OCI-LY7 (cell line): ENCODE results near the gene WNT11. TPM values are rescaled to one million over a fixed set of nuclear protein-coding genes. Genes with fewer than 3 reads are reported as not detected.

Source experiments
- BruUV-seq: library from RNA; stranded (reverse); fragments of 400-500 nt; replicated peaks from 2 replicates; lab custom pipeline; 2021; lab: Mats Ljungman, UMichigan
- CTCF ChIA-PET: fragments of 300-600 bp; sonication (Branson Sonifier 250); formaldehyde crosslinking; loops from one replicate; lab custom pipeline; 2022; ENCODE audit warnings: antibody characterized with exemption; ENCODE audit not compliant: unreplicated experiment; lab: Charles Lee
- POLR2A ChIA-PET: fragments of 300-600 bp; sonication (Branson Sonifier 250); formaldehyde crosslinking; loops from one replicate; lab custom pipeline; 2022; ENCODE audit warnings: antibody characterized with exemption; lab: Charles Lee
- DNase-seq: peaks from one replicate; pipeline ENCODE4 v3.0.0-alpha.2; 2015; ENCODE audit warnings: low spot score
- H2AFZ ChIP-seq: fragments of 200-600 bp; sonication (generic), shearing (Covaris generic); 2 replicates; pipeline ENCODE4 v1.6.1; 2014; ENCODE audit warnings: mild to moderate bottlenecking, antibody characterized with exemption, low read length, moderate library complexity
- H3K27ac ChIP-seq: fragments of 200-600 bp; sonication (generic); 2 replicates; pipeline ENCODE4 v1.5.1; 2014; ENCODE audit warnings: mixed run types, low read depth, mild to moderate bottlenecking, moderate library complexity, low read length, inconsistent platforms; ENCODE audit not compliant: poor library complexity, severe bottlenecking
- H3K36me3 ChIP-seq: fragments of 200-600 bp; sonication (generic); 2 replicates; pipeline ENCODE4 v1.6.1; 2014; ENCODE audit warnings: mild to moderate bottlenecking, antibody characterized with exemption, low read length, moderate library complexity, mixed read lengths; ENCODE audit not compliant: insufficient read depth
- H3K4me1 ChIP-seq: fragments of 200-600 bp; sonication (generic); 2 replicates; pipeline ENCODE4 v1.5.1; 2014; ENCODE audit warnings: mild to moderate bottlenecking, low read length; ENCODE audit not compliant: insufficient read depth, poor library complexity, severe bottlenecking
- H3K4me2 ChIP-seq: fragments of 200-600 bp; sonication (generic); 2 replicates; pipeline ENCODE4 v1.6.1; 2014; ENCODE audit warnings: mild to moderate bottlenecking, low read length
- H3K4me3 ChIP-seq: fragments of 200-600 bp; sonication (generic); 2 replicates; pipeline ENCODE4 v1.5.1; 2014; ENCODE audit warnings: mild to moderate bottlenecking, low read depth, low read length; ENCODE audit not compliant: poor library complexity, severe bottlenecking
- H3K79me2 ChIP-seq: fragments of 200-600 bp; sonication (generic); 2 replicates; pipeline ENCODE4 v1.6.1; 2016; ENCODE audit warnings: low read depth, mild to moderate bottlenecking, low read length, moderate library complexity, mixed read lengths; ENCODE audit not compliant: insufficient read depth
- H3K9me2 ChIP-seq: fragments of 200-600 bp; sonication (generic); 2 replicates; pipeline ENCODE4 v1.6.1; 2016; ENCODE audit warnings: mild to moderate bottlenecking, low read length, mixed read lengths; ENCODE audit not compliant: insufficient read depth
- H3K9me3 ChIP-seq: fragments of 200-600 bp; sonication (generic); 2 replicates; pipeline ENCODE4 v1.6.1; 2014; ENCODE audit warnings: mild to moderate bottlenecking, mixed run types, low read length, mixed read lengths
- H4K20me1 ChIP-seq: fragments of 200-600 bp; sonication (generic); 2 replicates; pipeline ENCODE4 v1.6.1; 2014; ENCODE audit warnings: mild to moderate bottlenecking, antibody characterized with exemption, low read length, moderate library complexity, mixed read lengths; ENCODE audit not compliant: insufficient read depth
- EZH2phosphoT487 ChIP-seq: fragments of 200-600 bp; sonication (generic); IDR thresholded peaks from 2 replicates; pipeline ENCODE4 v1.6.1; 2018; ENCODE audit warnings: low read depth, borderline replicate concordance, mild to moderate bottlenecking, mixed run types, antibody characterized with exemption, low read length, moderate library complexity, mixed read lengths
- intact Hi-C: fragments of 100-400 bp; cut with micrococcal nuclease; formaldehyde crosslinking; loops from one replicate; pipeline ENCODE4 v1.10.0; 2022; ENCODE audit not compliant: unreplicated experiment
- total RNA-seq, 2 experiments: library from RNA; depleted of rRNA in 1 of 2; stranded (reverse); fragments of >200 nt in 1 of 2; shearing (Covaris generic) in 1 of 2; gene quantifications; 2 replicates each; pipeline ENCODE4 v1.2.3, GENCODE V29; 2014 to 2022
- TF ChIP-seq, protein P1 (sequence below): fragments of 200-600 bp; sonication (generic); conservative IDR thresholded peaks from 2 replicates; pipeline ENCODE4 v1.5.1; 2014; ENCODE audit warnings: mild to moderate bottlenecking, antibody characterized with exemption, low read length, moderate library complexity, mixed read lengths

The WNT11 gene
- total RNA-seq, 2 experiments from 2014 or later, result not detected

DNA sequence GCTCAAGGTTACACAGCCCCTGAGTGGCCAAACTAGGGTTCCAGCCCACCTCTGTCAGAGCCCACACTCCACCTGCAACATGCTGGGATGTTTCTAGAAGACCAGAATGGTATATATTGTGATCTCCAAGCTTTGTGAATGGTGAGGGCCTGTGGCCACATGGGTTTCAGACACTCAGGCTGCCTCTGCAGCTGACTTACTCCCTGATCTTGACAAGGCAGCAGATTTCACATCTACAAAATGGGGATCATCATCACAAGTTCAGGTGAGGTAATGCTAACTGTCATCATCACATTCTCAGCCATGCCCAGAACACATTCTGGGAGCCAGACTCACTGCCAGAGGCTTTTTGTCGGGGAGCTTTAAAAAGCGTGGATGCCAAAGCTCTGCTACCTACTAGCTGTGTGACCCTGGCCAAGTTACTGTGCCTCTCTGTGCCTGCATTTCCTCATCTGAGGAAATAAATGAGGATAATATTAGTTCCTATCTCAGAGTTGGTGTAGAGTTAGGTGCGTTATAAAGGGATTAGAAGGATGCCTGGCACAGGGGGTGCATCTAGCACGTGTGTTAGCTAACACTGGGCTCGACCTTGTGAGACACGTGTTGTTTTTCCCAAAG lies 24.9 kb upstream of the WNT11 start:
- no peak for DNase-seq
- CTCF ChIA-PET, result interaction anchor here (0.6 kb wide), 1 partner anchor 86 kb away, joined by 3 read pairs; no protein-coding TSS in a partner anchor
- H3K36me3 ChIP-seq, result no peaks in the 10 kb centered on the region
- H3K4me3 ChIP-seq, result no peak overlapping the region
- no peaks in the 10 kb centered on the region for H3K79me2 ChIP-seq
- peaks cover 33% of the 10 kb centered on the region for H3K4me1 ChIP-seq
- no peak overlapping the region for H3K27ac ChIP-seq
- no peaks in the 10 kb centered on the region for H3K9me3 ChIP-seq
- intact Hi-C loops, result no loop called here
- H3K9me2 ChIP-seq, result no peaks in the 10 kb centered on the region
- TF ChIP-seq EZH2phosphoT487, result no peak
- TF ChIP-seq, protein P1, sequence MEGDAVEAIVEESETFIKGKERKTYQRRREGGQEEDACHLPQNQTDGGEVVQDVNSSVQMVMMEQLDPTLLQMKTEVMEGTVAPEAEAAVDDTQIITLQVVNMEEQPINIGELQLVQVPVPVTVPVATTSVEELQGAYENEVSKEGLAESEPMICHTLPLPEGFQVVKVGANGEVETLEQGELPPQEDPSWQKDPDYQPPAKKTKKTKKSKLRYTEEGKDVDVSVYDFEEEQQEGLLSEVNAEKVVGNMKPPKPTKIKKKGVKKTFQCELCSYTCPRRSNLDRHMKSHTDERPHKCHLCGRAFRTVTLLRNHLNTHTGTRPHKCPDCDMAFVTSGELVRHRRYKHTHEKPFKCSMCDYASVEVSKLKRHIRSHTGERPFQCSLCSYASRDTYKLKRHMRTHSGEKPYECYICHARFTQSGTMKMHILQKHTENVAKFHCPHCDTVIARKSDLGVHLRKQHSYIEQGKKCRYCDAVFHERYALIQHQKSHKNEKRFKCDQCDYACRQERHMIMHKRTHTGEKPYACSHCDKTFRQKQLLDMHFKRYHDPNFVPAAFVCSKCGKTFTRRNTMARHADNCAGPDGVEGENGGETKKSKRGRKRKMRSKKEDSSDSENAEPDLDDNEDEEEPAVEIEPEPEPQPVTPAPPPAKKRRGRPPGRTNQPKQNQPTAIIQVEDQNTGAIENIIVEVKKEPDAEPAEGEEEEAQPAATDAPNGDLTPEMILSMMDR, result no peak
- no peak overlapping the region for H3K4me2 ChIP-seq
- no TSS peak for BruUV-seq
- H4K20me1 ChIP-seq, result no peaks in the 10 kb centered on the region
- no peak overlapping the region for H2AFZ ChIP-seq
- POLR2A ChIA-PET, result interaction anchor here (0.6 to 0.7 kb wide), 2 partner anchors 38 to 55 kb away, joined by 3 read pairs; no protein-coding TSS in a partner anchor

DNA sequence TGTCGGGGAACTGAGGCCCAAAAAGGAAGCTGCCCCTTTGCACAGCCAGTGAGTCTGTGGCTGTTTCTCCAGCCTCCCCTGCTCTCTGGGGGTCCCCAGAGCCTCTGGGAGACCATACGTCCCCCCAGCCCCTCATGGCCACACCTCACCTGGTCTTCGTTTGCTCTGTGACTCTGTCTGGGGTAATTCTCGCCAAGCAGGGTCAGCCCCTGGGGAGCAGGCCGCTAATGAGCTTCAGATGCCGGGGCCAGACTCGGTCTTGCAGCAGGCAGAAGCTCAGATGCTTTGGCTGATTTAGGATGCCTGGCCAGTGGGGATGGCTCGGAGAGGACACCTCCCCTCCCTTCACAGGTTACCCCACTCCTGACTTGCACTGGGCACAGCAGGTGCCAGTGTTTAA lies 24.1 kb upstream of the WNT11 start:
- no peaks in the 10 kb centered on the region for H3K9me3 ChIP-seq
- H3K27ac ChIP-seq, result no peak overlapping the region
- no TSS peak for BruUV-seq
- no peaks in the 10 kb centered on the region for H3K9me2 ChIP-seq
- no peak for DNase-seq
- ChIA-PET CTCF (interaction anchor here (0.6 kb wide), 1 partner anchor 87 kb away, joined by 3 read pairs; no protein-coding TSS in a partner anchor), POLR2A (interaction anchor here (0.7 kb wide), 2 partner anchors 54 to 337 kb away, joined by 3 to 4 read pairs; no protein-coding TSS in a partner anchor)
- H2AFZ ChIP-seq, result no peak overlapping the region
- H3K4me3 ChIP-seq, result no peak overlapping the region
- no peaks in the 10 kb centered on the region for H4K20me1 ChIP-seq
- intact Hi-C loops, result no loop called here
- H3K4me2 ChIP-seq, result no peak overlapping the region
- no peaks in the 10 kb centered on the region for H3K79me2 ChIP-seq
- TF ChIP-seq EZH2phosphoT487, result no peak
- TF ChIP-seq, protein P1, result no peak
- H3K36me3 ChIP-seq, result no peaks in the 10 kb centered on the region
- H3K4me1 ChIP-seq, result peaks cover 33% of the 10 kb centered on the region

DNA sequence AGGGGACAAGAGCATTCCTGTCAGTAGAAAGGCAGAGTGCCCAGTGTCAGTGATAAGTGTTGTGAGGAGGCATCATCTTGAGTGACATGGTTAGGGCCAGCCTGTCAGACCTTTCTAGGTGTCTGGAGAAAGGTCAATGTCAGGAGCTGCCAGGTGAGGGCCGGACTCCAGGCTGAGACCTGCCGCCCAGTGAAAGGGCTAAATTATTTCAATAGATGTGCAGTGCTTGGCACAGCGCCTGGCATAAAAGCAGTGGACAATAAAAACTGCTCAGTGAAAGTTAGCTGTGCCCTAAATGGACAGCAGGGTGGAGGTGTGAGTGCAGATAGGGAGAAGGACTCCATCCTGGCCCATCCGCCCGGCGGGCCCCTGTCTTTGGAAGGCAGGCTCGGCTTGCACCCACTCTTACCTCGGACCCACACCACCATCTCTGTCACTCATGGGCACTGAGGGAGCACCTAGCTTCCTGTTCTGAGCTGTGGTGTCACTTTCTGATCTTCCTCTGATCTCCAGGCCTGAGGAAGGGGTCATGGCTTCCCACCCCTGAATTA lies 23.5 kb upstream of the WNT11 start:
- no TSS peak for BruUV-seq
- TF ChIP-seq, protein P1, result no peak
- no peak for TF ChIP-seq EZH2phosphoT487

More for the DNA sequence above, 23.5 kb upstream of the WNT11 start:
- Histone ChIP-seq H4K20me1 (no peaks in the 10 kb centered on the region), H3K4me1 (peaks cover 31% of the 10 kb centered on the region), H2AFZ (no peak overlapping the region), H3K4me3 (no peak overlapping the region), H3K27ac (no peak overlapping the region), H3K36me3 (no peaks in the 10 kb centered on the region), H3K9me2 (no peaks in the 10 kb centered on the region), H3K4me2 (no peak overlapping the region), H3K79me2 (no peaks in the 10 kb centered on the region), H3K9me3 (no peaks in the 10 kb centered on the region)
- POLR2A ChIA-PET, result no interaction called here
- intact Hi-C loops, result no loop called here
- no peak for DNase-seq
- CTCF ChIA-PET, result no interaction called here
